ENCODE measurements around the gene MCTP2.

DNA sequence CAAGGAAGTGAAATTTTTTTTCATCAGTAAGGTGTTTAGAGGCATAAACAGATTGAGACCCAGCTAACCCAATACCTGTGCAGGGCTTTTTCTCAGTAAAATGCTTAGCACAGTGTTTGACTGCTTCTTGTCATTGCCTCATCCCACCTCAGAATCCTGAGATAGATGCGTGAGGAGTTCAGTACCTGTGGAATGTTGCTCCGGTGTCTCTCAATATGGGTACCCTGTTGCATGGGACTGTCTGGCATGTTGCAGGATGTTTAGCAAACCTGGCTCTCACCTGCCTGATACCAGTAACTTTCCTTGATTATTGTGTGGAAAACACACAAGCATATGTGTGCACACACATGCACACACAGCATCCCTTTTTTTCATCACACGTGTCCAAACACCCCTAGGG lies 128.4 kb downstream of the MCTP2 start:
- TF ChIP-seq CTCF (IDR thresholded peaks at IDR 0.05) (no peak), ZFX (IDR thresholded peaks at IDR 0.05; ENCODE audit: borderline replicate concordance) (no peak)
